Measurements from ENCODE around the gene CCDC186.

CCDC186 gene

DNA sequence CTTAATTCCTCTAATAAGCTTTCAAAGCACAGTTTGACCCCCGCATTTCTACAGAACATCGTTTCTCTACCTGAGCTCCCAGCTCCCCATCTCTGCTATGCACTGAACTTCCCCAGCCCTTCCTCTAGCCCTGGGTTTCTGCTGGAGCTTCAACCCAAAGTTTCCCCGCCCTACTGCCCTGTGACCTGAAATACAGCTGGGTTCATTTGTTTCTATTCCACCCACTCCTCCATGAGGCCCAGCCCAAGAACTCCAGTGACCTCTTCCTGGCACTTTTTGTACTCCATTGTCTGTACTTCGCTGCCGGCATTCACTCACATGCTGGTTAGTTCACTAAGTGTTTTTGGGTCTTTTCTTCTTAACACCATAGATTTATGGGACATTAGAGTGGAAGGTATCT, 94.6 kb downstream of the CCDC186 start:
- in situ Hi-C loops (cut with HindIII; ENCODE audit: low sequenced_read_pairs), result no loop called here
- no peak overlapping the region for H3K4me3 ChIP-seq (ENCODE audit: low read depth, low read length)
- no peak for DNase-seq (ENCODE audit: low read depth, low spot score)
- TF ChIP-seq, protein P1, sequence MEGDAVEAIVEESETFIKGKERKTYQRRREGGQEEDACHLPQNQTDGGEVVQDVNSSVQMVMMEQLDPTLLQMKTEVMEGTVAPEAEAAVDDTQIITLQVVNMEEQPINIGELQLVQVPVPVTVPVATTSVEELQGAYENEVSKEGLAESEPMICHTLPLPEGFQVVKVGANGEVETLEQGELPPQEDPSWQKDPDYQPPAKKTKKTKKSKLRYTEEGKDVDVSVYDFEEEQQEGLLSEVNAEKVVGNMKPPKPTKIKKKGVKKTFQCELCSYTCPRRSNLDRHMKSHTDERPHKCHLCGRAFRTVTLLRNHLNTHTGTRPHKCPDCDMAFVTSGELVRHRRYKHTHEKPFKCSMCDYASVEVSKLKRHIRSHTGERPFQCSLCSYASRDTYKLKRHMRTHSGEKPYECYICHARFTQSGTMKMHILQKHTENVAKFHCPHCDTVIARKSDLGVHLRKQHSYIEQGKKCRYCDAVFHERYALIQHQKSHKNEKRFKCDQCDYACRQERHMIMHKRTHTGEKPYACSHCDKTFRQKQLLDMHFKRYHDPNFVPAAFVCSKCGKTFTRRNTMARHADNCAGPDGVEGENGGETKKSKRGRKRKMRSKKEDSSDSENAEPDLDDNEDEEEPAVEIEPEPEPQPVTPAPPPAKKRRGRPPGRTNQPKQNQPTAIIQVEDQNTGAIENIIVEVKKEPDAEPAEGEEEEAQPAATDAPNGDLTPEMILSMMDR (IDR thresholded peaks at IDR 0.05; ENCODE audit: low read depth, low read length), result no peak

DNA sequence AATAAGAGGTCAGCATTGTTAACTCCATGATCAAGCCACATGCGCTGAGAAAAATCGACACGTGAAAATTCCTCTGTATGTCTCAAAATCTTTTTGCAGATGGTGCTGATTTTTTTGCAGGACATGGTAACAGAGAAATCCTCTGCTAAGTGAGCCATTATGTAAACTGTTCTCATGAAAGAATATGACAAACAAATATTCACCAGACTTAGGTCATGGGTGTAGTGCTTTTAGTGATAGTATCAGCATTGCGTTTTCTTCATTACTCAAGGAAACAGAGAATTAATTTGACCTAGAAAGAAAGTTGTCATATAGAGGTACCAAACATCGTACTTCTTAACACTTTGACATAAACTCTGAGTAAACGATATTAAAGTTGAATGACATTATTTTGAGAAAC, 95.7 kb downstream of the CCDC186 start:
- TF ChIP-seq, protein P1 (IDR thresholded peaks at IDR 0.05; ENCODE audit: low read depth, low read length), result no peak
- DNase-seq (ENCODE audit: low read depth, low spot score), result no peak
- H3K4me3 ChIP-seq (ENCODE audit: low read depth, low read length), result no peak overlapping the region
- in situ Hi-C loops (cut with HindIII; ENCODE audit: low sequenced_read_pairs), result no loop called here

DNA sequence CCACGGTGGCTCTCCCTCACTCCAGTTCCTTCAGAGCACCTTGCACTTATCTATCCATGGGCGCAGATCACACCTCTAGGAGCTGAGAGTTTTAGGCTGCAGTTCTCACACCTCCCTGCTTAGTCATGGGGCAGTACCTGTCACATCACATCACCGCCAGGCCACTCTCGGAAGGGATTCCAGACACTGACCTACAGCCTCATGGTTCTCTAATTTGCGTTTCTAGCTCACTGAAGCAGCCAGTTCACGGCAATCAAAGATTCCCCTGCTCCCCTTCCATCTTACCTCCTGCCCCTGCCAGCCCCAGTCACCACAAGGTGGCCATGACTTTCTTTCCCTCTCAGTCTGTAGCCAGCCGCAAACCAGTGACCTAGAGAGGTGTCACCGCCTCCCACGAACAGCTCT, 96.2 kb downstream of the CCDC186 start:
- H3K4me3 ChIP-seq (ENCODE audit: low read depth, low read length), result no peak overlapping the region
- TF ChIP-seq, protein P1 (IDR thresholded peaks at IDR 0.05; ENCODE audit: low read depth, low read length), result no peak
- in situ Hi-C loops (cut with HindIII; ENCODE audit: low sequenced_read_pairs), result no loop called here
- no peak for DNase-seq (ENCODE audit: low read depth, low spot score)

DNA sequence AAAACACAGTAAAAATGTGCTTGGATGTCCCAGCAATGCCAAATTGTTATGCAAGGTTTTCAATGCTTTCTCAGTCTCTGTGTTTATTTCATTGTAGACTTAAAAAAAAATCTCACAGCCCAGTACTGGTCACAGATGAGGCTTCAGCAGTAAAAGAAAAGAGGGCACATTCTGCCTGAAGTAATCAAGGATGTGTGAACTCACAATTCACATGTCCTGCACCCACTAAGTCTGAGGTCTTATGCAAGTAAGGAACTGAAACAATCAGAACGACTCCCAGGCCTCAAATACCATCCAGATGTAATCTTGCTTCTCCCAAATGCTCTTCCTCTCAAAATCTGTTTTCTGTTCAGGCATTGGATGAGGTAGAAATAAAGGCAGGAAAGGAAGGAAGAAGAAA, 96.7 kb downstream of the CCDC186 start:
- TF ChIP-seq, protein P1 (IDR thresholded peaks at IDR 0.05; ENCODE audit: low read depth, low read length), result no peak
- DNase-seq (ENCODE audit: low read depth, low spot score), result no peak
- in situ Hi-C loops (cut with HindIII; ENCODE audit: low sequenced_read_pairs), result no loop called here
- H3K4me3 ChIP-seq (ENCODE audit: low read depth, low read length), result no peak overlapping the region

DNA sequence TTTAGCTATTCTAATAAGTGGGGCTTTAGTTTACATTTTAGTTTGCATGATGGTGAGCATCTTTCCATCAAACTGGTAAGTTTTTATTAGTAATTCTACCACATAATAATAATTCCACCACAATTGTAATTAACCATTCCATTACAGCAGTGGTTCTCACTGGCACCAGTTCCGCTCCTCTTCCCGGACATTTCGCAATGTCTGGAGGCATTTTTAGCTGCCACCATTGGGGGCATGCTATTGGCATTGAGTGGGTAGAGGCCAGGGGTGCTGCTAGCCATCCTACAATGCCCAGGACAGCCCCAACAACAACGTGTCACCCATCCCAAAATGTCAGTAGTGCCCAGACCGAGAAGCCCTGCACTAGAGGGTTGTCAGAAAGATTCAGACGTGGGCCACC, 98.9 kb downstream of the CCDC186 start:
- no peak for DNase-seq (ENCODE audit: low read depth, low spot score)

DNA sequence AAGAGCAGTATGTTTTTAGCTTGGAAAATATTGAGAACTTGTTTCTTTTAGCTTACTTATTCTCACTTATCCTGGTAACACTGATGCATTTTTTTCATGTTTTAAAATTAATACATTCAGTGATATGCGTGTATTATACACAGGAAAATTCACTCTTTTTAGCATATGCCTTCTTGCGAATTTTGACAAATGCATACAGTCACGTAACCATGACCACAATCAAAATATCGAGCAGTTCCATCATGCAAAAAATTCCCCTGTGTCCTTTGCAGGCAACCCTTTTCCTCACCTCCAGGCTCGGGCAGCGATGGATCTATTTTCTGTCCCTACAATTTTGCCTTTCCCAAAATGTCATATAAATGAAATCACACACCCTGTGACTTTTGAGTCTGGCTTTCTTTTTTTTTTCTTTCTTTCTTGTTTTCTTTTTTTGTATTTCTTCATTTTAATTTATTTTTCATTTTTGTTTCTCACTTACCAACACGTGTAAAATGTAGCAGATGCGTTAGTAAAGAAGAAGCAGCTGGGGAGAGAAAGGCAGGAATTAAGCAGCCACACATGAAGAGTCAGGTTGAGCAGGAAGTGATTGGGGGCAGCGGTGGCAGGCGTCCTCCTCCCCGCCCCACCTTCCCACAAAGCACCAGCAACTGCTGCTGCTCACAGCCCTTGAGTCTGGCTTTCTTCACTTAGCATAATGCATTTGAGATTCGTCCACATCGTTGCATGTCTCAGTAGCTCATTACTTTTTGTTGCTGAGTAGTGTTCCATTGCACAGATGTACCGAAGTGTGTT, 100.4 kb downstream of the CCDC186 start:
- H3K4me3 ChIP-seq (ENCODE audit: low read depth, low read length), result no peak overlapping the region
- in situ Hi-C loops (cut with HindIII; ENCODE audit: low sequenced_read_pairs), result no loop called here
- no peak for DNase-seq (ENCODE audit: low read depth, low spot score)
- TF ChIP-seq, protein P1 (IDR thresholded peaks at IDR 0.05; ENCODE audit: low read depth, low read length), result no peak

More for the DNA sequence above, 98.9 kb downstream of the CCDC186 start:
- in situ Hi-C loops (cut with HindIII; ENCODE audit: low sequenced_read_pairs), result no loop called here
- no peak overlapping the region for H3K4me3 ChIP-seq (ENCODE audit: low read depth, low read length)
- TF ChIP-seq, protein P1 (IDR thresholded peaks at IDR 0.05; ENCODE audit: low read depth, low read length), result no peak
